ENCODE data around the gene PARD6A. TPM values are rescaled to one million over a fixed set of nuclear protein-coding genes. Genes with fewer than 3 reads are reported as not detected.

The PARD6A gene
- total and polyA plus RNA-seq, 7 donors = 4.9 to 11.0 (median 6.8) TPM

GRCh38 chr16:67636713-67637112, 24.0 kb upstream of the PARD6A start:
- Histone ChIP-seq H3K36me3 (ENCODE audit: insufficient read depth in 1 of 2, low read depth in 1 of 2) (peaks cover 14 to 74% of the 10 kb centered on the region in 2 donors), H3K27me3 (ENCODE audit: insufficient read depth in 3 of 3, low read length in 2 of 3) (no peaks in the 10 kb centered on the region), H3K4me1 (peaks cover 14% of the 10 kb centered on the region), H3K4me3 (no peak overlapping the region), H3K27ac (no peak overlapping the region), H3K9me3 (no peaks in the 10 kb centered on the region)
- intact Hi-C loops (cut with DNase I) = loop anchor here in 1 of 2 donors (2.0 kb wide), 1 partner anchor 20 kb away; no protein-coding TSS in a partner anchor
- no peak for ATAC-seq
- 84 to 89% (median 86%) methylated on average over 8 of the region's 8 CpGs for WGBS, 3 donors
- no peak for DNase-seq
- no peak for TF ChIP-seq CTCF (IDR thresholded peaks at IDR 0.05)

GRCh38 chr16:67637625-67638024, 23.1 kb upstream of the PARD6A start:
- Histone ChIP-seq H3K27ac (no peak overlapping the region), H3K4me3 (no peak overlapping the region), H3K4me1 (peaks cover 22% of the 10 kb centered on the region), H3K36me3 (ENCODE audit: insufficient read depth in 1 of 2, low read depth in 1 of 2) (peaks cover 14 to 65% of the 10 kb centered on the region in 2 donors), H3K9me3 (no peaks in the 10 kb centered on the region), H3K27me3 (ENCODE audit: insufficient read depth in 3 of 3, low read length in 2 of 3) (no peaks in the 10 kb centered on the region)
- 81 to 82% (median 82%) methylated on average over 12 of the region's 12 CpGs for WGBS, 3 donors
- no peak for ATAC-seq
- intact Hi-C loops (cut with DNase I) = loop anchor here in 1 of 2 donors (2.0 kb wide), 1 partner anchor 19 kb away; no protein-coding TSS in a partner anchor
- TF ChIP-seq CTCF (IDR thresholded peaks at IDR 0.05) = no peak
- DNase-seq = no peak

- no peak for TF ChIP-seq CTCF (IDR thresholded peaks at IDR 0.05)
- intact Hi-C loops (cut with DNase I) = loop anchor here (5.0 kb wide), 2 partner anchors 80 to 95 kb away; partner anchors contain the start of gene CTCF (in 2 of the 2)
Observed at GRCh38 chr16:67641779-67642708, 18.7 kb upstream of the PARD6A start.

GRCh38 chr16:67644038-67644437, 16.7 kb upstream of the PARD6A start:
- intact Hi-C loops (cut with DNase I) = loop anchor here (2.0 to 5.0 kb wide), 3 partner anchors 82 to 97 kb away; partner anchors contain the start of gene CTCF (in 2 of the 2)

More at GRCh38 chr16:67641779-67642708, 18.7 kb upstream of the PARD6A start:
- H3K36me3 ChIP-seq (ENCODE audit: insufficient read depth in 1 of 2, low read depth in 1 of 2) = peaks cover 10 to 23% of the 10 kb centered on the region in 2 donors
- H3K4me1 ChIP-seq = peaks cover 24% of the 10 kb centered on the region
- DNase-seq (peak; percentile 64 to 87), ATAC-seq (peak; percentile 85 to 94 (median 91))
- H3K9me3 ChIP-seq = no peaks in the 10 kb centered on the region
- peaks cover 0 to 21% (median 2%) of the 10 kb centered on the region in 3 donors for H3K27me3 ChIP-seq (ENCODE audit: insufficient read depth in 3 of 3, low read length in 2 of 3)
- 26 to 37% (median 30%) methylated on average over 10 of the region's 10 CpGs for WGBS, 3 donors
- peak overlapping the region; percentile 83 for H3K27ac ChIP-seq
- no peak overlapping the region for H3K4me3 ChIP-seq

More at GRCh38 chr16:67644038-67644437, 16.7 kb upstream of the PARD6A start:
- H3K27me3 ChIP-seq (ENCODE audit: insufficient read depth in 3 of 3, low read length in 2 of 3) = peaks cover 0 to 41% (median 12%) of the 10 kb centered on the region in 3 donors
- DNase-seq (no peak), ATAC-seq (no peak)
- no peak overlapping the region for H3K4me3 ChIP-seq
- no peak for TF ChIP-seq CTCF (IDR thresholded peaks at IDR 0.05)
- no peak overlapping the region for H3K27ac ChIP-seq
- 92 to 97% (median 93%) methylated on average over 7 to 9 of the region's 9 CpGs for WGBS, 3 donors
- peaks cover 0 to 3% of the 10 kb centered on the region in 2 donors for H3K36me3 ChIP-seq (ENCODE audit: insufficient read depth in 1 of 2, low read depth in 1 of 2)
- H3K9me3 ChIP-seq = no peaks in the 10 kb centered on the region
- H3K4me1 ChIP-seq = peaks cover 24% of the 10 kb centered on the region
